ENCODE results near the gene ST3GAL4. TPM values are rescaled to one million over a fixed set of nuclear protein-coding genes. Genes with fewer than 3 reads are reported as not detected.

Gene ST3GAL4
- total and polyA plus RNA-seq, 2 of the 8 experiments (the other 6 are each of a cell fraction or from before 2014, with no cell fraction given) = 15.6 to 20.0 TPM

DNA sequence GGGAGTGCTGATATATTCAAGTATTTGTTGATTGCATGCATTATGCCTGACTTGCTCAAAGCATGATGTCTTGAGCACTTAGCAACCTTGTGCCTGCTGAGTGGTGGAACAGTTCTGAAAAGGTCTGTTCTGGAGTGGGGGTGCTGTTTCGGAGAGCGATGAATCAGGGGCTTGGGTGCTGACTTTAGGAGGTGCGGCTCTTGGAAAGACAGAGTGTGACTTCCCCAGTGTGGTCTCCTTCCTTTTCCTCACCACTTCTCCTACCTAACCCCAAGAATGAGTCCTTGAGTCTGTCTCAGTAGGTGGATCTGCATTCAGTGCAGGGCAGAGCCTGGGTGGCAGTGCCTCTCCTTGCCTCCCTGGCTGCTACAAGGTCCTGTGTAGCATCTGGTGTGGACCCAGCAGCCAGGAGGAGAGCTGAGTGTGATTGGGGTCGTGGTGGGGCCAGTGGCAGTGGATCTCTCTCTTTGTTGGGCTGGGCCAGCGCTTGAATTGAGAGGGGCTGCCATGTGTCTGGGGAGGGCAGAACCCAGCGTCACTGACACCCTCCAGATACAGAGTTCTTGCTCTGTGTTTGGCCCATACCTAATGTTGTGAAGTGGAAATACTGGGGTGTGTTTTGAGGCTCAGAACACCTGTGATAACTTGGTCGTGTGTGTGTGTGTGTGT, 35.9 kb downstream of the ST3GAL4 start (continued):
- TF ChIP-seq, protein P1, sequence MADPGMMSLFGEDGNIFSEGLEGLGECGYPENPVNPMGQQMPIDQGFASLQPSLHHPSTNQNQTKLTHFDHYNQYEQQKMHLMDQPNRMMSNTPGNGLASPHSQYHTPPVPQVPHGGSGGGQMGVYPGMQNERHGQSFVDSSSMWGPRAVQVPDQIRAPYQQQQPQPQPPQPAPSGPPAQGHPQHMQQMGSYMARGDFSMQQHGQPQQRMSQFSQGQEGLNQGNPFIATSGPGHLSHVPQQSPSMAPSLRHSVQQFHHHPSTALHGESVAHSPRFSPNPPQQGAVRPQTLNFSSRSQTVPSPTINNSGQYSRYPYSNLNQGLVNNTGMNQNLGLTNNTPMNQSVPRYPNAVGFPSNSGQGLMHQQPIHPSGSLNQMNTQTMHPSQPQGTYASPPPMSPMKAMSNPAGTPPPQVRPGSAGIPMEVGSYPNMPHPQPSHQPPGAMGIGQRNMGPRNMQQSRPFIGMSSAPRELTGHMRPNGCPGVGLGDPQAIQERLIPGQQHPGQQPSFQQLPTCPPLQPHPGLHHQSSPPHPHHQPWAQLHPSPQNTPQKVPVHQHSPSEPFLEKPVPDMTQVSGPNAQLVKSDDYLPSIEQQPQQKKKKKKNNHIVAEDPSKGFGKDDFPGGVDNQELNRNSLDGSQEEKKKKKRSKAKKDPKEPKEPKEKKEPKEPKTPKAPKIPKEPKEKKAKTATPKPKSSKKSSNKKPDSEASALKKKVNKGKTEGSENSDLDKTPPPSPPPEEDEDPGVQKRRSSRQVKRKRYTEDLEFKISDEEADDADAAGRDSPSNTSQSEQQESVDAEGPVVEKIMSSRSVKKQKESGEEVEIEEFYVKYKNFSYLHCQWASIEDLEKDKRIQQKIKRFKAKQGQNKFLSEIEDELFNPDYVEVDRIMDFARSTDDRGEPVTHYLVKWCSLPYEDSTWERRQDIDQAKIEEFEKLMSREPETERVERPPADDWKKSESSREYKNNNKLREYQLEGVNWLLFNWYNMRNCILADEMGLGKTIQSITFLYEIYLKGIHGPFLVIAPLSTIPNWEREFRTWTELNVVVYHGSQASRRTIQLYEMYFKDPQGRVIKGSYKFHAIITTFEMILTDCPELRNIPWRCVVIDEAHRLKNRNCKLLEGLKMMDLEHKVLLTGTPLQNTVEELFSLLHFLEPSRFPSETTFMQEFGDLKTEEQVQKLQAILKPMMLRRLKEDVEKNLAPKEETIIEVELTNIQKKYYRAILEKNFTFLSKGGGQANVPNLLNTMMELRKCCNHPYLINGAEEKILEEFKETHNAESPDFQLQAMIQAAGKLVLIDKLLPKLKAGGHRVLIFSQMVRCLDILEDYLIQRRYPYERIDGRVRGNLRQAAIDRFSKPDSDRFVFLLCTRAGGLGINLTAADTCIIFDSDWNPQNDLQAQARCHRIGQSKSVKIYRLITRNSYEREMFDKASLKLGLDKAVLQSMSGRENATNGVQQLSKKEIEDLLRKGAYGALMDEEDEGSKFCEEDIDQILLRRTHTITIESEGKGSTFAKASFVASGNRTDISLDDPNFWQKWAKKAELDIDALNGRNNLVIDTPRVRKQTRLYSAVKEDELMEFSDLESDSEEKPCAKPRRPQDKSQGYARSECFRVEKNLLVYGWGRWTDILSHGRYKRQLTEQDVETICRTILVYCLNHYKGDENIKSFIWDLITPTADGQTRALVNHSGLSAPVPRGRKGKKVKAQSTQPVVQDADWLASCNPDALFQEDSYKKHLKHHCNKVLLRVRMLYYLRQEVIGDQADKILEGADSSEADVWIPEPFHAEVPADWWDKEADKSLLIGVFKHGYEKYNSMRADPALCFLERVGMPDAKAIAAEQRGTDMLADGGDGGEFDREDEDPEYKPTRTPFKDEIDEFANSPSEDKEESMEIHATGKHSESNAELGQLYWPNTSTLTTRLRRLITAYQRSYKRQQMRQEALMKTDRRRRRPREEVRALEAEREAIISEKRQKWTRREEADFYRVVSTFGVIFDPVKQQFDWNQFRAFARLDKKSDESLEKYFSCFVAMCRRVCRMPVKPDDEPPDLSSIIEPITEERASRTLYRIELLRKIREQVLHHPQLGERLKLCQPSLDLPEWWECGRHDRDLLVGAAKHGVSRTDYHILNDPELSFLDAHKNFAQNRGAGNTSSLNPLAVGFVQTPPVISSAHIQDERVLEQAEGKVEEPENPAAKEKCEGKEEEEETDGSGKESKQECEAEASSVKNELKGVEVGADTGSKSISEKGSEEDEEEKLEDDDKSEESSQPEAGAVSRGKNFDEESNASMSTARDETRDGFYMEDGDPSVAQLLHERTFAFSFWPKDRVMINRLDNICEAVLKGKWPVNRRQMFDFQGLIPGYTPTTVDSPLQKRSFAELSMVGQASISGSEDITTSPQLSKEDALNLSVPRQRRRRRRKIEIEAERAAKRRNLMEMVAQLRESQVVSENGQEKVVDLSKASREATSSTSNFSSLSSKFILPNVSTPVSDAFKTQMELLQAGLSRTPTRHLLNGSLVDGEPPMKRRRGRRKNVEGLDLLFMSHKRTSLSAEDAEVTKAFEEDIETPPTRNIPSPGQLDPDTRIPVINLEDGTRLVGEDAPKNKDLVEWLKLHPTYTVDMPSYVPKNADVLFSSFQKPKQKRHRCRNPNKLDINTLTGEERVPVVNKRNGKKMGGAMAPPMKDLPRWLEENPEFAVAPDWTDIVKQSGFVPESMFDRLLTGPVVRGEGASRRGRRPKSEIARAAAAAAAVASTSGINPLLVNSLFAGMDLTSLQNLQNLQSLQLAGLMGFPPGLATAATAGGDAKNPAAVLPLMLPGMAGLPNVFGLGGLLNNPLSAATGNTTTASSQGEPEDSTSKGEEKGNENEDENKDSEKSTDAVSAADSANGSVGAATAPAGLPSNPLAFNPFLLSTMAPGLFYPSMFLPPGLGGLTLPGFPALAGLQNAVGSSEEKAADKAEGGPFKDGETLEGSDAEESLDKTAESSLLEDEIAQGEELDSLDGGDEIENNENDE (IDR thresholded peaks at IDR 0.05; ENCODE audit: insufficient replicate concordance, low read length) = no peak
- TF ChIP-seq JUN (IDR thresholded peaks at IDR 0.05; ENCODE audit: low read depth, low read length) (no peak), CBX5 (IDR thresholded peaks at IDR 0.05; ENCODE audit: low read depth, low read length) (no peak), CREB1 (IDR thresholded peaks at IDR 0.05) (no peak), POU5F1 (IDR thresholded peaks at IDR 0.05; ENCODE audit: low read depth, low read length) (no peak)
